ENCODE measurements around the gene PRSS57. TPM values are rescaled to one million over a fixed set of nuclear protein-coding genes. Genes with fewer than 3 reads are reported as not detected.

The PRSS57 gene
- polyA plus RNA-seq, 1 of the 3 experiments (the other 2 are of a cell fraction), result not detected

DNA sequence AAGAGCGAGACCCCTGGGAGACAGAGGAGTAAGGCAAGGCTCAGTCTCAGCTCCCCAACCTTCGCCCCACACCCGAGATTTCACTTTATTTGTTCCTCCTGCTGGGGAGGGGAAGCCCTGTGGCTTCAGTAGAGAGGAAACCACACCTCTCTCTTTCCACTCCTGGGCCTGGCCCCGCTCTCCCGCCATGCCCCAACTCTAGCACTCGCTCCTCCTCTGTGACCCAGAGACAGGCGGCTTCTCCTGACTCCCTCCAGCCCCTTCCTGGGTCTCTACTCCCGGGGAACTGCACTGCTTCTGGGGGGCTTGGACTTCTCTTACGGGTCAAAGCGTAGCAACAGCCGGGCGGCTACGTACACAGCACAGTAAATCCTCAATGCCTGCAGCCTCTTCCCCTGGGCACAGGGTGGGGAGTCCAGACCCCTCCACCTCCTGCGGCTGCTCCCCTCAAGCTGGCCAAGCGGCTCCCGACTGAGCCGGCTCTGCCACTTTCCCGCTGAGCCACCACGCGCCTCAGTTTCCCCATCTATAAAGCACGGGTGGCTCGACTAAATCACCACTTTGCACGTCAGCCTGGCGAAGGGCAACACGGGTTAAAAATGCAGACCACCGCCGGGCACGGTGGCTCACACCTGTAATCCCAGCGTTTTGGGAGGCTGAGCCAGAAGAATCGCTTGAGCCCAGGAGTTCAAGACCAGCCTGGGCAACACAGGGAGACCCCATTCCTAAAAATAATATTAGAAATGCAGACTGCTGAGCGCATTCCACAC, 33.6 kb downstream of the PRSS57 start:
- peak overlapping the region; percentile 86 to 96 for H3K4me3 ChIP-seq (ENCODE audit: low read depth in 2 of 2, low read length in 1 of 2)
- CTCF ChIA-PET, result interaction anchor here (1.0 kb wide), 1 partner anchor 76 kb away, joined by 4 read pairs; no protein-coding TSS in a partner anchor
- DNase-seq, result no peak
- H3K9ac ChIP-seq, result peak overlapping the region; percentile 97
- H3F3A ChIP-seq (replicated peaks; ENCODE audit: insufficient read depth), result peaks cover 4% of the 10 kb centered on the region
- H3K79me2 ChIP-seq (ENCODE audit: insufficient read depth), result peaks cover 66% of the 10 kb centered on the region
- peaks cover 59% of the 10 kb centered on the region for H4K20me1 ChIP-seq (ENCODE audit: insufficient read depth)
- TF ChIP-seq REST (IDR thresholded peaks at IDR 0.05; ENCODE audit: low read depth, low read length), result no peak
- TF ChIP-seq RCOR1 (IDR thresholded peaks at IDR 0.05; ENCODE audit: low read length), result no peak
- TF ChIP-seq EZH2phosphoT487 (IDR thresholded peaks at IDR 0.05; ENCODE audit: borderline replicate concordance, low read depth), result no peak
- TF ChIP-seq NRF1 (IDR thresholded peaks at IDR 0.05; ENCODE audit: low read depth, low read length), result no peak
- no peak for TF ChIP-seq GABPA (IDR thresholded peaks at IDR 0.05; ENCODE audit: low read depth)
- TF ChIP-seq CHD2 (IDR thresholded peaks at IDR 0.05; ENCODE audit: low read length, partially characterized antibody), result no peak
- no peak for TF ChIP-seq POLR2AphosphoS5 (IDR thresholded peaks at IDR 0.05; ENCODE audit: low read depth, low read length)
- TF ChIP-seq, protein P1, sequence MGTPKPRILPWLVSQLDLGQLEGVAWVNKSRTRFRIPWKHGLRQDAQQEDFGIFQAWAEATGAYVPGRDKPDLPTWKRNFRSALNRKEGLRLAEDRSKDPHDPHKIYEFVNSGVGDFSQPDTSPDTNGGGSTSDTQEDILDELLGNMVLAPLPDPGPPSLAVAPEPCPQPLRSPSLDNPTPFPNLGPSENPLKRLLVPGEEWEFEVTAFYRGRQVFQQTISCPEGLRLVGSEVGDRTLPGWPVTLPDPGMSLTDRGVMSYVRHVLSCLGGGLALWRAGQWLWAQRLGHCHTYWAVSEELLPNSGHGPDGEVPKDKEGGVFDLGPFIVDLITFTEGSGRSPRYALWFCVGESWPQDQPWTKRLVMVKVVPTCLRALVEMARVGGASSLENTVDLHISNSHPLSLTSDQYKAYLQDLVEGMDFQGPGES (IDR thresholded peaks at IDR 0.05; ENCODE audit: low read depth, low read length), result no peak
- TF ChIP-seq, protein P2, sequence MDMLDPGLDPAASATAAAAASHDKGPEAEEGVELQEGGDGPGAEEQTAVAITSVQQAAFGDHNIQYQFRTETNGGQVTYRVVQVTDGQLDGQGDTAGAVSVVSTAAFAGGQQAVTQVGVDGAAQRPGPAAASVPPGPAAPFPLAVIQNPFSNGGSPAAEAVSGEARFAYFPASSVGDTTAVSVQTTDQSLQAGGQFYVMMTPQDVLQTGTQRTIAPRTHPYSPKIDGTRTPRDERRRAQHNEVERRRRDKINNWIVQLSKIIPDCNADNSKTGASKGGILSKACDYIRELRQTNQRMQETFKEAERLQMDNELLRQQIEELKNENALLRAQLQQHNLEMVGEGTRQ (IDR thresholded peaks at IDR 0.05; ENCODE audit: borderline replicate concordance, low read depth, low read length), result no peak
- no peak for TF ChIP-seq YY1 (IDR thresholded peaks at IDR 0.05; ENCODE audit: low read depth)
- no peak for TF ChIP-seq FOSL2 (IDR thresholded peaks at IDR 0.05; ENCODE audit: borderline replicate concordance, low read depth)
- no peak for TF ChIP-seq TAF1 (IDR thresholded peaks at IDR 0.05; ENCODE audit: borderline replicate concordance, low read depth, low read length)
- no peak for TF ChIP-seq PBX3 (IDR thresholded peaks at IDR 0.05)
- TF ChIP-seq EP300 (IDR thresholded peaks at IDR 0.05; ENCODE audit: borderline replicate concordance in 1 of 2, low read depth in 1 of 2, low read length in 1 of 2), result no peak
- 32% methylated on average over 31 of the region's 31 CpGs for WGBS (ENCODE audit: low lambda C conversion rate)
- H3K4me2 ChIP-seq, result peak overlapping the region; percentile 99
- peaks cover 7 to 32% of the 10 kb centered on the region in 2 experiments; a peak in 2 of 4 replicates for H3K4me1 ChIP-seq (ENCODE audit: control insufficient read depth in 1 of 2, insufficient read depth in 2 of 2, low read depth in 1 of 2, low read length in 1 of 2)
- no peaks in the 10 kb centered on the region for H3K9me2 ChIP-seq
- no peaks in the 10 kb centered on the region for H3K9me3 ChIP-seq
- POLR2A ChIA-PET, result interaction anchor here (0.9 kb wide), 1 partner anchor 19 kb away, joined by 3 read pairs; no protein-coding TSS in a partner anchor
- no peak overlapping the region; the same call in 1 of the 2 replicates for H2AFZ ChIP-seq (ENCODE audit: low read depth)
- H3K36me3 ChIP-seq (replicated peaks in 1 of 2; ENCODE audit: control insufficient read depth in 1 of 2, insufficient read depth in 2 of 2, low read length in 1 of 2), result peaks cover 0 to 9% of the 10 kb centered on the region in 2 experiments
- H3K27ac ChIP-seq (ENCODE audit: low read depth in 2 of 2, low read length in 1 of 2), result peak overlapping the region in 1 of 2 experiments; percentile 54; a peak in 2 of 4 replicates
- H3K27me3 ChIP-seq (ENCODE audit: insufficient read depth), result no peaks in the 10 kb centered on the region
